SIG-M5 treated with dmso at 0.1 percent for 504 hours (cell line): ENCODE results near the gene TMEM229B.

ENCODE experiments used
- DNase-seq: peaks from one replicate; lab custom pipeline; 2025; ENCODE audit not compliant: unreplicated experiment; lab: John Stamatoyannopoulos, UW

TMEM229B gene

GRCh38 chr14:67490196-67490595 is 1.7 kb upstream of the TMEM229B start:
- DNase-seq, result no peak

- DNase-seq, result no peak
Measured at GRCh38 chr14:67487332-67487731, 1.2 kb downstream of the TMEM229B start.

- no peak for DNase-seq
Measured at GRCh38 chr14:67486890-67487289, 1.6 kb downstream of the TMEM229B start.

- no peak for DNase-seq
Measured at GRCh38 chr14:67485501-67486095, 2.9 kb downstream of the TMEM229B start.

GRCh38 chr14:67483579-67484285 is 4.8 kb downstream of the TMEM229B start:
- no peak for DNase-seq

DNA sequence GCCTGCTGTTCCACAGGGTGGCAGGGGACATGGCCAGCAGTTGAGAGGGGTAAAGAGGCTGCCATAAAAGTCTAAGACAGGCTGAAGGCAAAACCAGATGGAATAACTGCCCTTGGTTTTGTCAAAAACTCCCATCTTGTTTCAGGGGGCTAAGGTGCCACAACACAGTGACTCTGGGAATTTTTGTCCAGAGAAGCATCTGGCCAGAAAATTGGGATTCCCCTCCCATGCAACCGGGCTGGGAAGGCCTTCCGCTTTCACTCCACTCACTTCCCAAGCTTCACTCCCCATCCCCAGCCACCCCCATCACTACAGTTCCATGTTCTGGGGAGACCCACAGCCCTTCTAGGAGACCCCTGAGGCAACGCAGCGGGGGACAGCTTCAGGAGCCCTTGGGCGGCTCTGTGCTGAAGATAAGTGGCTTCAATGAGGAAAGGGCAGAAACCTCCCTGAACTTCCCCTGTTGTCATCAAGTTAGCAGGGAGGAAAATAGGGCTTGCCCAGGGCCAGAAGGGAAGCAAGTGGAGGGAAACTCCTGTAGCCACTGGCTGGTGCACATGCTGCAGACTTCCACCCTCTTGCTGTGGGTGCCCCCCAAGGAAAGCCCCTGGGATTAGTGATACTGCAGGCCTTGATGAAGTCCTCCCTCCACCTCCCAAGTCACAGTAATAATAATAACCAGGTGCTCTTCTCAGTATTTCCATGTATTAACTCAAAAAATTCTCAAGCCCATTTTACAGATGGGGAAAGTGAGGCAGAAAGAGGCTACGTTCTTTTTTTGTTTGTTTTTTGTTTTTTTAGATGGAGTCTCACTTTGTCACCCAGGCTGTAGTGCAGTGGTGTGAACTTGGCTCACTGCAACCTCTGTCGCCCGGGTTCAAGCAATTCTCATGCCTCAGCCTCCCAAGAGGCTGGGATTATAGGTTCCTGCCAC is 6.0 kb downstream of the TMEM229B start:
- DNase-seq, result no peak

DNA sequence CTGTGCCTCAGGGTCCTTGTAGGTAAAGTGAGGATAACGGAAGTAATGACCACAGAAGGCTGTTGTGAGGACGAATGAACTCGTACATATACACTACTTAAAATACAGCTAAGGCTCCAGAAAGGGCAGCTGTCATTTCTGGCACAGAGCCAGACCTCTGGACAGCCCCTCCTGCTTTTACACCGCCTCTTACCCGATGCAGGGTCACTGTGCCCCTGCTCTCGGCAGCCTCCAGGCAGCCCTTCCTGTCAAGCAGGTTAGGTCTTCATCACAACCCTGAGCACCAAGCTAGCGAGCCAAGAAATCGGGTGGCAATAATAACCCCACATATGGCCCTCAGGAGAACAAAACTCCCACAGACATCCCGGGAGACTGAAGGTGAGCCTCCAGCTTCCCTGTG is 8.5 kb downstream of the TMEM229B start:
- no peak for DNase-seq

GRCh38 chr14:67478800-67479084 is 9.8 kb downstream of the TMEM229B start:
- no peak for DNase-seq

DNA sequence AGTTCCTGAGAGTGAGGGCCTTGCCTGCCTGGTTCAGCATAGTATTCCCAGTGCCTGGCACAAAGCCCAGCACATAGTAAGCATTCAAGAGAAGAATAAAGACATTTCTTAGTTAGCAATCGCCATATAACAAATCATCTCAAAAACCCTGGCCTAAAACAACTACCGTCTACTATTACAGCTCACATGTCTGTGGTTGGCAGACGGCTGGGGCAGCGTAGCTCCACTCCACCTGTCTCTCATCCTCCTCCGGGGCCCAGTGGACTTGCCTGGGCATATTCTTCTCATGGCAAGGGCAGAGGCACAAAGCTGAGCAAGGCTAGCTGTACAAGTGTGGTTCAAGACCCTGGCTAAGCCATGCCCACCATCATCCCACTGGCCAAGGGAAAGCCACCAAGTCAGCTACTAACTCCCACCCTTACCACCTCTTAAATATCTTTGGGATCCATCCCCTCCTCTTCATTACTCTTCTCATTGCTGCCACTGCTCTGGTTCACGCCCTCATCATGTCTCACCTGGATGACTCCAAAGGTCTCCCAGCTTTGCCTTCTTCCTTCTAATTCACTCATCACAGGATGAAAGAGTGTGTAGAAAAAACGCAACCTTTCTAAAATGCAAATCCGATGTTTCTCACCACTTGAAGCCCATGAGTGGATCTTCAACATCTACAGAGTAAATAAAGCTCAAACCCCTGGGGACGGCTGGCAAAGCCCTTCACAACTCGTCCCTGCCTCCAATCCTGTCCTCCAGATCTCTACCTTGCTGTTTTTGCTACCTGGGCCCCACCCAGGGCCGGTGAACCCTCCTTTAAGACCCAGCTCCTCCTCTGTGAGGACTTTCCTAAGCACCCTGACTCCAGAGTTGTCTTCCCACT is 10.4 kb downstream of the TMEM229B start:
- no peak for DNase-seq

GRCh38 chr14:67474366-67474765 is 14.2 kb downstream of the TMEM229B start:
- DNase-seq, result no peak

GRCh38 chr14:67473290-67474082 is 15.0 kb downstream of the TMEM229B start:
- DNase-seq, result no peak

DNA sequence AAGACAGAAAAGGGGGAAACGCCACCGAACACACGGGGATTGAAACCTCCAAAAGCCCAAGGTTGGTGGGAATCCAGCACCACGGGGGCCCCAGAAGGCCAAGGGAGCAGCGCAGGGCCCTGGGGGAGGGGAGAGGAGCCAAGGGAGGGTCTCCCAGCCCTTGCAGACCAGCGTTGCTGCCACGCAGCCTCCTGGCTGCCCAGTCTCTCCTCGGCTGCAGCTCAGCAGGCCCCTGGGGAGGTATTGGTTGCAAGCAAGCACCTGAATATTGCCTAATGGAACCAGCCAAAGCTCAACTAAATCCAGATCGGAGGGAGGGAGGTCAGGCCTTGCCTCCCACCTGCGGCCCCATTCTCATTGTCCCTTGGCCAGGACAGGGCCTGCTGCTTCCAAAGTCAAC is 15.8 kb downstream of the TMEM229B start:
- no peak for DNase-seq

DNA sequence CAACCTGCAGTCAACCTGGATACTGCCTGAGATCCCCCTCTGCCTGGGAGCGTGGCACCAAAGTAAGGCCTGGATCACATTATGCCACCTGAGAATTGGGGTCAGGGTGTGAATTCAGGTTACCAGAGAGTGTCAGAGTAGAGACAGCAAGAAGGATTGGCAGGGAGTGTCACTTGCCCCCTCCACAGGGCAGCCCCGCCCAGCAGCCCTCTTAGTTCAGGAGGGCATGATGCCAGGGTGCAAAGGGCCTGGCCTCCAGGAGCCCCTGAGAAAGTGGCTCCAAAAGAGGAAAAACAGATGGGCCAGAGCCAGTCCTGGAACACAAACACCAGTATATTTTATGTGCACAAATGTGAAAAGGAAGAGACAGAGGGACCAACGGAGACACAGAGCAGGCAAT is 18.6 kb downstream of the TMEM229B start:
- DNase-seq, result no peak

GRCh38 chr14:67468378-67468730 is 20.2 kb downstream of the TMEM229B start:
- DNase-seq, result no peak

DNA sequence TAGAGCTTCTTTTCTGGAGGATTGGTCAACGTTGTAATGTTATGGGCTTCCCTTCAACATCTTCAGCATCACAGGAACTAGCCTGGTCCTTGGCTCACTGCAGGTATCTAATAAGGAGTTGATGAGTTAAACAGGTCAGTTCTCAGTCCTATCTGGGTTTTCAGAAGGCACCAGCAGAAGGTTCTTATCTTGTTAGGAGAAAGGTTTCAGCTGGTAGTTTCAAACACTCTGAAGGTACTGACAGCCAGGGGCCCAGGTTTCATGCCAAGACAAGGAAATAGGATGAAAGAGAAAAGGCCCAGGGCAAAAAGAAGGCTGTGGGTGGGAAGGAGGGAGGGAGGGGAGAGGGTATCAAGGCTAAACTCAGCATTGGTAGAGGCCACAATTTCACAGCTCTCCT is 21.4 kb downstream of the TMEM229B start:
- DNase-seq, result no peak

DNA sequence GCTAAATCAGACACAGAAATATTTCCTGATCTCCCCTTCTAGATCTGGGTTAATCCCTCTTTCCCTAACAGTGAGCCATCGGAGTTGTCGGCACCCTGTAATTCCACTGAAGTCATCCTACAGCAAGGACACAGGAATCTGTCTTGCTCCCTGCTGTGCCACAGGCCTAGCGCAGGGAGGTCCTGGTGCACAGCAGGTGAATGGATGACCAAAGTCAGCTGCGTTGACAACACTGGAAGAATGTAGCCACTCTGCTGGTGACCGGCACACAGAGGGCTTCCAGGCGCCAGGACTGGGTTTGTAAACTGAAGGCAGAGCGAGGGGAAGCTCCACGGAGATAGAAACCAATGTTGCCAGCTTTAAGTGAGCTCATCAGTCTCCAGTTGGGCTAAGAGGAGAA is 23.6 kb downstream of the TMEM229B start:
- no peak for DNase-seq

GRCh38 chr14:67464377-67464776 is 24.1 kb downstream of the TMEM229B start:
- DNase-seq, result no peak

DNA sequence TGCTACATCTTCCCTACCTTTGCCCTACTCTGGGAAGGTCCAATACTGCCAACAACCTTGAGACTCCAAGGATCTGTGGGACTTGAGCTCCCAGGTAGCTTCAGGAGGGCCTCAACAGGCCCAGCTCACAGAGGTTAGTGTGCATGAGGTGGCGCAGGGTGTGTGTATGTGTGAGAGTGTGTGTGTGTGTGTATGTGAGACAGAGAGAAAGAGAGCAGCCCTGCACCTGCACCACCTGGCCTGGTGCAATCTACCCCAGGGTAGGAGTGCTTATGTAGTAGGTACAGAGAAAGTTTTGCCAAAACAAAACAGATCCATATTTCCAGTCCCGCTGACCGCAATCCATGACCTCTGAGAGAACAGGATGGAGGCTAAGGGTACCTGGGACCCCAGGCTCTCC is 24.6 kb downstream of the TMEM229B start:
- no peak for DNase-seq

- no peak for DNase-seq
Measured at GRCh38 chr14:67461996-67462395, 26.5 kb downstream of the TMEM229B start.

- DNase-seq, result no peak
Measured at GRCh38 chr14:67461341-67461985, 27.1 kb downstream of the TMEM229B start.
